ENCODE data around the gene TCF7. TPM values are rescaled to one million over a fixed set of nuclear protein-coding genes. Genes with fewer than 3 reads are reported as not detected.

TCF7 gene
- total and polyA plus RNA-seq, 2 of the 13 experiments (the other 11 are each of a cell fraction or from before 2014, with no cell fraction given), result 6.3 to 6.8 TPM

GRCh38 chr5:134101686-134102439 lies 12.6 kb upstream of the TCF7 start (continued):
- no peak for TF ChIP-seq ZNF484 (CRISPR knock-in tag; IDR thresholded peaks at IDR 0.05; ENCODE audit: borderline replicate concordance, low read depth)
- no peak for TF ChIP-seq JUNB (CRISPR knock-in tag; IDR thresholded peaks at IDR 0.05; ENCODE audit: borderline replicate concordance)
- no peak for TF ChIP-seq BHLHE40 (IDR thresholded peaks at IDR 0.05; ENCODE audit: low read length)
- no peak for TF ChIP-seq ZNF652 (CRISPR knock-in tag; IDR thresholded peaks at IDR 0.05; ENCODE audit: borderline replicate concordance, low read depth)
- TF ChIP-seq ZBTB7A (CRISPR knock-in tag; IDR thresholded peaks at IDR 0.05), result no peak
- TF ChIP-seq THAP7 (CRISPR knock-in tag; IDR thresholded peaks at IDR 0.05), result no peak
- no peak for TF ChIP-seq NFRKB (IDR thresholded peaks at IDR 0.05)
- TF ChIP-seq HNRNPH1 (optimal IDR thresholded peaks at IDR 0.05; ENCODE audit: low read depth, low read length), result no peak
- TF ChIP-seq ZBTB20 (CRISPR knock-in tag; IDR thresholded peaks at IDR 0.05; ENCODE audit: borderline replicate concordance, low read depth), result no peak
- no peak for TF ChIP-seq STAT6 (CRISPR knock-in tag; IDR thresholded peaks at IDR 0.05; ENCODE audit: borderline replicate concordance)
- no peak for TF ChIP-seq THAP8 (CRISPR knock-in tag; IDR thresholded peaks at IDR 0.05; ENCODE audit: borderline replicate concordance)
- no peak for TF ChIP-seq ZNF329 (CRISPR knock-in tag; IDR thresholded peaks at IDR 0.05; ENCODE audit: low read depth)
- TF ChIP-seq GATA4 (IDR thresholded peaks at IDR 0.05; ENCODE audit: borderline replicate concordance, low read depth), result no peak
- TF ChIP-seq KDM5A (IDR thresholded peaks at IDR 0.05; ENCODE audit: borderline replicate concordance, low read length), result no peak
- no peak for TF ChIP-seq ZNF468 (CRISPR knock-in tag; IDR thresholded peaks at IDR 0.05)
- no peak for TF ChIP-seq ZNF3 (CRISPR knock-in tag; IDR thresholded peaks at IDR 0.05)
- TF ChIP-seq GTF2F1 (IDR thresholded peaks at IDR 0.05; ENCODE audit: low read length), result no peak
- TF ChIP-seq SNAPC2 (CRISPR knock-in tag; IDR thresholded peaks at IDR 0.05), result no peak
- no peak for TF ChIP-seq JARID2 (CRISPR knock-in tag; IDR thresholded peaks at IDR 0.05; ENCODE audit: insufficient replicate concordance)
- no peak for TF ChIP-seq ZNF605 (CRISPR knock-in tag; IDR thresholded peaks at IDR 0.05)
- TF ChIP-seq NCOA1 (CRISPR knock-in tag; IDR thresholded peaks at IDR 0.05), result no peak
- no peak for TF ChIP-seq ATF7-NPFF (CRISPR knock-in tag; IDR thresholded peaks at IDR 0.05; ENCODE audit: low read depth)
- no peak for TF ChIP-seq E2F5 (CRISPR knock-in tag; conservative IDR thresholded peaks at IDR 0.05)
- TF ChIP-seq CENPX (CRISPR knock-in tag; IDR thresholded peaks at IDR 0.05), result no peak
- TF ChIP-seq ATF4 (CRISPR knock-in tag; IDR thresholded peaks at IDR 0.05), result no peak
- TF ChIP-seq PCBP2 (optimal IDR thresholded peaks at IDR 0.05; ENCODE audit: low read depth, low read length, poor library complexity, severe bottlenecking), result no peak

Data from HepG2 (cell line).